Bronchial epithelial cell (primary cell): ENCODE data around the gene PCDHB6. TPM values are rescaled to one million over a fixed set of nuclear protein-coding genes. Genes with fewer than 3 reads are reported as not detected.
"Not testable (repeated sequence)": the region's sequence is repeated elsewhere in the genome, so short reads cannot be mapped to it uniquely, and the experiment has no call there.

Experiments
- DNase-seq: peaks from one replicate; pipeline ENCODE4 v3.0.0-alpha.2; 2010; ENCODE audit warnings: low read depth
- FAIRE-seq: peaks from 2 replicates; lab custom pipeline; 2011; peaks lifted over from hg19 to GRCh38; lab: Jason Lieb, UNC
- H3K27me3 ChIP-seq: 2 replicates; pipeline ENCODE4 v1.5.1; 2011; ENCODE audit warnings: low read length; ENCODE audit not compliant: control insufficient read depth, insufficient read depth
- H3K36me3 ChIP-seq: 2 replicates; pipeline ENCODE4 v1.5.1; 2011; ENCODE audit warnings: low read length; ENCODE audit not compliant: control insufficient read depth, insufficient read depth
- H3K4me3 ChIP-seq: 2 replicates; pipeline ENCODE4 v1.5.1; 2011; ENCODE audit warnings: mild to moderate bottlenecking, low read depth, low read length, control low read depth
- CTCF ChIP-seq: IDR thresholded peaks from 2 replicates; pipeline ENCODE4 v1.5.1; 2011; ENCODE audit warnings: mild to moderate bottlenecking, moderate library complexity, low read length, control low read depth, inconsistent platforms; ENCODE audit not compliant: insufficient read depth, severe bottlenecking
- total RNA-seq: library from RNA; depleted of rRNA; stranded (reverse); fragments of >200 nt; gene quantifications from 2 replicates; pipeline ENCODE4 v1.2.1, GENCODE V29; 2014

The PCDHB6 gene
- total RNA-seq, 1 donor from 2014 or later: not detected

GRCh38 chr5:141172381-141173204 lies 22.7 kb downstream of the PCDHB6 start, which contains the start of gene PCDHB7:
PCDHB7 (plus strand) TSS chr5:141172644; CDS start chr5:141172836, 192 bp downstream.
- FAIRE-seq: no peak
- no peak for DNase-seq

GRCh38 chr5:141174291-141175104 lies 24.6 kb downstream of the PCDHB6 start:
- not testable (repeated sequence) for H3K4me3 ChIP-seq, H3K36me3 ChIP-seq, H3K27me3 ChIP-seq, DNase-seq, FAIRE-seq

More at GRCh38 chr5:141172381-141173204, 22.7 kb downstream of the PCDHB6 start, which contains the start of gene PCDHB7:
- no peak within 1 kb of the TSS for H3K4me3 ChIP-seq
- no peaks in the 10 kb centered on the region for H3K27me3 ChIP-seq
- peak; percentile 23 for TF ChIP-seq CTCF
- H3K36me3 ChIP-seq: no peaks in the 10 kb centered on the region

GRCh38 chr5:141175933-141176332 lies 26.1 kb downstream of the PCDHB6 start:
- H3K36me3 ChIP-seq: no peaks in the 10 kb centered on the region
- DNase-seq (no peak), FAIRE-seq (no peak)
- TF ChIP-seq CTCF: no peak
- no peak overlapping the region for H3K4me3 ChIP-seq
- no peaks in the 10 kb centered on the region for H3K27me3 ChIP-seq

DNA sequence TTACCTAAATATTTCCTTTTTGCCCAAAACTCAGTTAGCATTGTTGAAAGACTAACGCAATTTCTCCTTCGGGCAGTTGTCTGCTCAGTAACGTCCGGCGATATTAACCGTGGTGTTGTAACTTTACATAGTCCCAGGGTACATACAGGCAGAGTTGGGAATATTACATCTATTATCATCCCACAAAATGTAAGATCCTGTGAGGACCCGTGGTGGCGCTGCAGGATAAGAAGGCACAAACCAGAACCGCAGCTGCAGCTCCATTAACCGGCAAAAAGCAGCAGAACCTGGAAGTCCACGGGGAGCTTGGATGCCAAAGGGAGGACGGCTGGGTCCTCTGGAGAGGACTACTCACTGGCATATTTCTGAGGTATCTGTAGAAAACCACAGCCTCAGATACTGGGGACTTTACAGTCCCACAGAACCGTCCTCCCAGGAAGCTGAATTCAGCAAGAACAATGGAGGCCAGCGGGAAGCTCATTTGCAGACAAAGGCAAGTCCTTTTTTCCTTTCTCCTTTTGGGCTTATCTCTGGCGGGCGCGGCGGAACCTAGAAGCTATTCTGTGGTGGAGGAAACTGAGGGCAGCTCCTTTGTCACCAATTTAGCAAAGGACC lies 27.8 kb downstream of the PCDHB6 start, which contains the start of gene PCDHB8:
TSS of gene PCDHB8 (plus strand) at position 214 of the 615 bp plus-strand sequence. CDS start at position 459, 245 bp downstream.
- H3K27me3 ChIP-seq, DNase-seq: not testable (repeated sequence)
- peak; percentile 95 for FAIRE-seq

GRCh38 chr5:141179371-141179770 lies 29.5 kb downstream of the PCDHB6 start:
- H3K27me3 ChIP-seq, DNase-seq, H3K36me3 ChIP-seq, FAIRE-seq, H3K4me3 ChIP-seq: not testable (repeated sequence)

More for the DNA sequence above, 27.8 kb downstream of the PCDHB6 start, which contains the start of gene PCDHB8:
- not testable (repeated sequence) for H3K36me3 ChIP-seq, H3K4me3 ChIP-seq

- not testable (repeated sequence) for H3K36me3 ChIP-seq, H3K4me3 ChIP-seq, FAIRE-seq, DNase-seq, H3K27me3 ChIP-seq
Observed at GRCh38 chr5:141179876-141180275, 30.0 kb downstream of the PCDHB6 start.

GRCh38 chr5:141180313-141180712 lies 30.5 kb downstream of the PCDHB6 start:
- no peak for FAIRE-seq
- Histone ChIP-seq H3K36me3 (no peaks in the 10 kb centered on the region), H3K27me3 (no peaks in the 10 kb centered on the region), H3K4me3 (no peak overlapping the region)
- no peak for TF ChIP-seq CTCF
- DNase-seq: no peak
